ENCODE measurements around the gene CLCA1. TPM values are rescaled to one million over a fixed set of nuclear protein-coding genes. Genes with fewer than 3 reads are reported as not detected.

The CLCA1 gene
- total RNA-seq, 1 donor from 2014 or later, result not detected

- Histone ChIP-seq H3K27me3 (no peaks in the 10 kb centered on the region), H3K4me3 (peak overlapping the region; percentile 27 to 28), H3K9me3 (no peaks in the 10 kb centered on the region), H3K36me3 (no peaks in the 10 kb centered on the region), H3K4me1 (peaks cover 21% of the 10 kb centered on the region), H3K27ac (peak overlapping the region; percentile 69)
- DNase-seq (ENCODE audit: extremely low spot score in 2 of 2), result no peak
- TF ChIP-seq POLR2A (IDR thresholded peaks at IDR 0.05), result no peak
- no peak for TF ChIP-seq CTCF (IDR thresholded peaks at IDR 0.05)
- TF ChIP-seq POLR2AphosphoS5 (IDR thresholded peaks at IDR 0.05; ENCODE audit: insufficient read depth in 1 of 2, low read depth in 1 of 2), result no peak
- intact Hi-C loops (cut with DNase I), result loop anchor here (10.0 kb wide), 1 partner anchor 109 kb away; the partner anchor contains the start of gene ODF2L
Measured at GRCh38 chr1:86504137-86504479, 35.4 kb downstream of the CLCA1 start.

- Histone ChIP-seq H3K4me1 (peaks cover 21% of the 10 kb centered on the region), H3K36me3 (no peaks in the 10 kb centered on the region), H3K9me3 (no peaks in the 10 kb centered on the region), H3K27ac (no peak overlapping the region), H3K4me3 (no peak overlapping the region), H3K27me3 (no peaks in the 10 kb centered on the region)
- TF ChIP-seq POLR2AphosphoS5 (IDR thresholded peaks at IDR 0.05; ENCODE audit: insufficient read depth in 1 of 2, low read depth in 1 of 2) (peak in 1 of 2 donors; percentile 54), POLR2A (IDR thresholded peaks at IDR 0.05) (no peak)
- intact Hi-C loops (cut with DNase I), result loop anchor here (10.0 kb wide), 1 partner anchor 110 kb away; the partner anchor contains the start of gene ODF2L
- DNase-seq (ENCODE audit: extremely low spot score in 2 of 2), result no peak
Measured at GRCh38 chr1:86504895-86505563, 36.3 kb downstream of the CLCA1 start.

GRCh38 chr1:86505564-86505902 lies 36.8 kb downstream of the CLCA1 start:
- DNase-seq (ENCODE audit: extremely low spot score in 2 of 2), result no peak
- intact Hi-C loops (cut with DNase I), result loop anchor here (10.0 kb wide), 1 partner anchor 111 kb away; the partner anchor contains the start of gene ODF2L
- peaks cover 21% of the 10 kb centered on the region for H3K4me1 ChIP-seq
- H3K27me3 ChIP-seq, result no peaks in the 10 kb centered on the region
- H3K36me3 ChIP-seq, result no peaks in the 10 kb centered on the region
- no peak for TF ChIP-seq CTCF (IDR thresholded peaks at IDR 0.05)
- TF ChIP-seq POLR2AphosphoS5 (IDR thresholded peaks at IDR 0.05; ENCODE audit: insufficient read depth in 1 of 2, low read depth in 1 of 2), result no peak
- no peaks in the 10 kb centered on the region for H3K9me3 ChIP-seq
- no peak overlapping the region for H3K4me3 ChIP-seq
- H3K27ac ChIP-seq, result no peak overlapping the region

- intact Hi-C loops (cut with DNase I), result loop anchor here (10.0 kb wide), 1 partner anchor 113 kb away; the partner anchor contains the start of gene ODF2L
- Histone ChIP-seq H3K27ac (no peak overlapping the region), H3K27me3 (no peaks in the 10 kb centered on the region), H3K4me1 (peaks cover 17% of the 10 kb centered on the region), H3K9me3 (no peaks in the 10 kb centered on the region), H3K36me3 (no peaks in the 10 kb centered on the region), H3K4me3 (no peak overlapping the region)
- no peak for TF ChIP-seq POLR2A (IDR thresholded peaks at IDR 0.05)
- peak in 1 of 3 experiments; percentile 52 for TF ChIP-seq CTCF (IDR thresholded peaks at IDR 0.05)
- no peak for TF ChIP-seq POLR2AphosphoS5 (IDR thresholded peaks at IDR 0.05; ENCODE audit: insufficient read depth in 1 of 2, low read depth in 1 of 2)
- DNase-seq (ENCODE audit: extremely low spot score in 2 of 2), result no peak
Measured at GRCh38 chr1:86507935-86508582, 39.3 kb downstream of the CLCA1 start.

- Histone ChIP-seq H3K27ac (no peak overlapping the region), H3K4me1 (peaks cover 12% of the 10 kb centered on the region), H3K36me3 (no peaks in the 10 kb centered on the region), H3K9me3 (no peaks in the 10 kb centered on the region), H3K4me3 (no peak overlapping the region), H3K27me3 (no peaks in the 10 kb centered on the region)
- TF ChIP-seq POLR2A (IDR thresholded peaks at IDR 0.05) (no peak), CTCF (IDR thresholded peaks at IDR 0.05) (no peak), POLR2AphosphoS5 (IDR thresholded peaks at IDR 0.05; ENCODE audit: insufficient read depth in 1 of 2, low read depth in 1 of 2) (no peak)
- intact Hi-C loops (cut with DNase I), result loop anchor here (10.0 kb wide), 1 partner anchor 114 kb away; the partner anchor contains the start of gene ODF2L
- no peak for DNase-seq (ENCODE audit: extremely low spot score in 2 of 2)
Measured at GRCh38 chr1:86508583-86508969, 39.8 kb downstream of the CLCA1 start.

Measured in vagina (tissue), 2 donors.